ENCODE measurements around the gene STAMBP.

DNA sequence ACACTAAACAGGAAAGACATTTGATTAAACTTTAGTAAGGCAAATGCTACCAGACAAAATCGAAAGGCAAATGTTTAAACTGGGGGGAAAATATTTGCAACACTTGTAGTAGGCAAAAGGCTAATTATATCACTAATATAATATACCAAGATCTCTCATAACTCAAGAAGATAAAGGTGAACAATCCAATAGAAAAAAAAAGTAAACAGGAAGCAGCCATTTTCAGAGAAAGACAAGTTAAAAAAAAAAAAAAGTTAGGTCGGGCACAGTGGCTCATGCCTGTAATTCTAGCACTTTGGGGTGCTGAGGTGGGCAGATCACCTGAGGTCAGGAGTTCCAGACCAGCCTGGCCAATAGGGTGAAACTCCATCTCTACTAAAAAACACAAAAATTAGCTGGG is 59.6 kb downstream of the STAMBP start:
- TF ChIP-seq POLR2A (IDR thresholded peaks at IDR 0.05) (no peak), POLR2AphosphoS5 (IDR thresholded peaks at IDR 0.05) (no peak)
- TF ChIP-seq, protein P1, sequence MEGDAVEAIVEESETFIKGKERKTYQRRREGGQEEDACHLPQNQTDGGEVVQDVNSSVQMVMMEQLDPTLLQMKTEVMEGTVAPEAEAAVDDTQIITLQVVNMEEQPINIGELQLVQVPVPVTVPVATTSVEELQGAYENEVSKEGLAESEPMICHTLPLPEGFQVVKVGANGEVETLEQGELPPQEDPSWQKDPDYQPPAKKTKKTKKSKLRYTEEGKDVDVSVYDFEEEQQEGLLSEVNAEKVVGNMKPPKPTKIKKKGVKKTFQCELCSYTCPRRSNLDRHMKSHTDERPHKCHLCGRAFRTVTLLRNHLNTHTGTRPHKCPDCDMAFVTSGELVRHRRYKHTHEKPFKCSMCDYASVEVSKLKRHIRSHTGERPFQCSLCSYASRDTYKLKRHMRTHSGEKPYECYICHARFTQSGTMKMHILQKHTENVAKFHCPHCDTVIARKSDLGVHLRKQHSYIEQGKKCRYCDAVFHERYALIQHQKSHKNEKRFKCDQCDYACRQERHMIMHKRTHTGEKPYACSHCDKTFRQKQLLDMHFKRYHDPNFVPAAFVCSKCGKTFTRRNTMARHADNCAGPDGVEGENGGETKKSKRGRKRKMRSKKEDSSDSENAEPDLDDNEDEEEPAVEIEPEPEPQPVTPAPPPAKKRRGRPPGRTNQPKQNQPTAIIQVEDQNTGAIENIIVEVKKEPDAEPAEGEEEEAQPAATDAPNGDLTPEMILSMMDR (IDR thresholded peaks at IDR 0.05): no peak

Data from suprapubic skin (tissue), 4 donors.